WTC11 (cell line): ENCODE data around the gene GPR176. TPM values are rescaled to one million over a fixed set of nuclear protein-coding genes. Genes with fewer than 3 reads are reported as not detected.
A peak's percentile ranks its signal among the peaks of the same experiment; 100 is the strongest.

Experiments used
- ATAC-seq: fragments of 200-7000 bp; cut with Tn5 transposase; 2 replicates; pipeline ENCODE4 v1.10.0; 2021; ENCODE audit warnings: mild to moderate bottlenecking, moderate library complexity
- CTCF ChIA-PET: fragments of 300-600 bp; sonication (Branson Sonifier 250); formaldehyde crosslinking; loops from one replicate; lab custom pipeline; 2021; ENCODE audit warnings: antibody characterized with exemption; lab: Charles Lee
- POLR2A ChIA-PET: fragments of 350-600 bp; sonication (Branson Sonifier 250); formaldehyde crosslinking; loops from one replicate; lab custom pipeline; 2021; ENCODE audit warnings: antibody characterized with exemption; lab: Charles Lee
- DNase-seq: peaks from one replicate; pipeline ENCODE4 v3.0.0; 2021; ENCODE audit warnings: low spot score
- H3K27ac Mint-ChIP-seq: 2 replicates; pipeline ENCODE4 v1.8.0; 2021; ENCODE audit warnings: mixed read lengths
- H3K27me3 Mint-ChIP-seq: 2 replicates; pipeline ENCODE4 v1.8.0; 2021; ENCODE audit warnings: low read depth, mild to moderate bottlenecking, moderate library complexity, mixed read lengths
- H3K36me3 Mint-ChIP-seq: 2 replicates; pipeline ENCODE4 v1.8.0; 2021; ENCODE audit warnings: mixed read lengths
- H3K4me1 Mint-ChIP-seq: 2 replicates; pipeline ENCODE4 v1.8.0; 2022; ENCODE audit warnings: mixed read lengths
- H3K4me3 Mint-ChIP-seq: 2 replicates; pipeline ENCODE4 v1.8.0; 2021; ENCODE audit warnings: mild to moderate bottlenecking, moderate library complexity, mixed read lengths
- H3K9me3 Mint-ChIP-seq: 2 replicates; pipeline ENCODE4 v1.8.0; 2021; ENCODE audit warnings: mixed read lengths
- ARID4B ChIP-seq: sonication (generic); formaldehyde crosslinking; IDR thresholded peaks from 2 replicates; pipeline ENCODE4 v1.8.0; 2023; ENCODE audit warnings: missing genetic modification reagents, mild to moderate bottlenecking, borderline replicate concordance
- CREB1 ChIP-seq: sonication (generic); formaldehyde crosslinking; IDR thresholded peaks from 2 replicates; pipeline ENCODE4 v1.8.0; 2023; ENCODE audit warnings: mild to moderate bottlenecking, missing genetic modification reagents
- CTCF ChIP-seq: fragments of 200-600 bp; IDR thresholded peaks from 2 replicates; pipeline ENCODE4 v1.8.0; 2022; ENCODE audit warnings: antibody characterized with exemption
- E2F1 ChIP-seq: sonication (generic); formaldehyde crosslinking; IDR thresholded peaks from 2 replicates; pipeline ENCODE4 v1.8.0; 2022; ENCODE audit warnings: mild to moderate bottlenecking, missing genetic modification reagents
- ESRRA ChIP-seq: sonication (generic); formaldehyde crosslinking; IDR thresholded peaks from 2 replicates; pipeline ENCODE4 v1.8.1; 2022; ENCODE audit warnings: mild to moderate bottlenecking, missing genetic modification reagents, borderline replicate concordance
- ETV6 ChIP-seq: sonication (generic); formaldehyde crosslinking; IDR thresholded peaks from 2 replicates; pipeline ENCODE4 v1.8.1; 2022; ENCODE audit warnings: mild to moderate bottlenecking, missing genetic modification reagents
- GRHL2 ChIP-seq: fragments of 250-450 bp; sonication (Bioruptor Pico); IDR thresholded peaks from 2 replicates; pipeline ENCODE4 v1.8.0; 2022; ENCODE audit warnings: mild to moderate bottlenecking, moderate library complexity; ENCODE audit not compliant: insufficient replicate concordance, severe bottlenecking
- JUN ChIP-seq: sonication (generic); formaldehyde crosslinking; IDR thresholded peaks from 2 replicates; pipeline ENCODE4 v1.8.0; 2023; ENCODE audit warnings: mild to moderate bottlenecking, missing genetic modification reagents
- MAX ChIP-seq: sonication (generic); formaldehyde crosslinking; IDR thresholded peaks from 2 replicates; pipeline ENCODE4 v1.8.0; 2022; ENCODE audit warnings: mild to moderate bottlenecking, missing genetic modification reagents
- MLX ChIP-seq: sonication (generic); formaldehyde crosslinking; IDR thresholded peaks from 2 replicates; pipeline ENCODE4 v1.8.1; 2023; ENCODE audit warnings: mild to moderate bottlenecking, missing genetic modification reagents, moderate library complexity
- NR3C1 ChIP-seq: sonication (generic); formaldehyde crosslinking; conservative IDR thresholded peaks from 2 replicates; pipeline ENCODE4 v1.8.1; 2023; ENCODE audit warnings: low read depth, mild to moderate bottlenecking, missing genetic modification reagents
- OVOL2 ChIP-seq: fragments of 250-450 bp; sonication (Bioruptor Pico); IDR thresholded peaks from 2 replicates; pipeline ENCODE4 v1.9.0; 2021; ENCODE audit warnings: mild to moderate bottlenecking, borderline replicate concordance
- SP1 ChIP-seq: sonication (generic); formaldehyde crosslinking; conservative IDR thresholded peaks from 2 replicates; pipeline ENCODE4 v1.8.1; 2022; ENCODE audit warnings: missing genetic modification reagents
- TEAD1 ChIP-seq: sonication (generic); formaldehyde crosslinking; IDR thresholded peaks from 2 replicates; pipeline ENCODE4 v1.8.0; 2022; ENCODE audit warnings: mild to moderate bottlenecking, missing genetic modification reagents
- USF1 ChIP-seq: sonication (generic); formaldehyde crosslinking; IDR thresholded peaks from 2 replicates; pipeline ENCODE4 v1.8.0; 2022; ENCODE audit warnings: mild to moderate bottlenecking, missing genetic modification reagents
- ZNF263 ChIP-seq: sonication (generic); formaldehyde crosslinking; IDR thresholded peaks from 2 replicates; pipeline ENCODE4 v1.8.1; 2022; ENCODE audit warnings: low read depth, mild to moderate bottlenecking, moderate library complexity, missing genetic modification reagents
- ZNF281 ChIP-seq: sonication (generic); formaldehyde crosslinking; IDR thresholded peaks from 2 replicates; pipeline ENCODE4 v1.8.0; 2023; ENCODE audit warnings: mild to moderate bottlenecking, missing genetic modification reagents
- ZNF396 ChIP-seq: fragments of 250-450 bp; sonication (Bioruptor Pico); IDR thresholded peaks from 2 replicates; pipeline ENCODE4 v1.8.0; 2021; ENCODE audit warnings: mild to moderate bottlenecking, moderate library complexity, borderline replicate concordance
- ZNF416 ChIP-seq: fragments of 250-450 bp; sonication (Bioruptor Pico); IDR thresholded peaks from 2 replicates; pipeline ENCODE4 v1.9.0; 2021; ENCODE audit warnings: mild to moderate bottlenecking, inconsistent platforms
- ZSCAN18 ChIP-seq: fragments of 250-450 bp; sonication (Bioruptor Pico); IDR thresholded peaks from 2 replicates; pipeline ENCODE4 v2.1.2; 2022; ENCODE audit warnings: mild to moderate bottlenecking, moderate library complexity
- total RNA-seq: library from RNA; stranded (reverse); gene quantifications from 3 replicates; pipeline ENCODE4 v1.2.3, GENCODE V29; 2021

Gene GPR176
- total RNA-seq, 1 experiment from 2014 or later = 117 TPM

GRCh38 chr15:39783244-39783820, 136.7 kb downstream of the GPR176 start:
- H3K27ac Mint-ChIP-seq = peak overlapping the region; percentile 51
- DNase-seq (no peak), ATAC-seq (no peak)
- CTCF ChIA-PET = interaction anchor here (0.5 to 1.9 kb wide), 6 partner anchors 27 to 1147 kb away, joined by 3 to 12 read pairs (median 3); no protein-coding TSS in a partner anchor
- POLR2A ChIA-PET = interaction anchor here (1.2 kb wide), 1 partner anchor 140 kb away, joined by 3 read pairs; no protein-coding TSS in a partner anchor
- peak overlapping the region; percentile 79 for H3K4me3 Mint-ChIP-seq
- peaks cover 55% of the 10 kb centered on the region for H3K4me1 Mint-ChIP-seq
- H3K27me3 Mint-ChIP-seq = no peaks in the 10 kb centered on the region
- no peaks in the 10 kb centered on the region for H3K36me3 Mint-ChIP-seq
- TF ChIP-seq E2F1 (CRISPR knock-in tag) = no peak
- TF ChIP-seq ZNF281 (CRISPR knock-in tag) = no peak
- no peak for TF ChIP-seq ETV6 (CRISPR knock-in tag)
- TF ChIP-seq ARID4B (CRISPR knock-in tag) = no peak
- no peak for TF ChIP-seq MLX (CRISPR knock-in tag)
- no peak for TF ChIP-seq GRHL2 (CRISPR knock-in tag)
- TF ChIP-seq ZSCAN18 (CRISPR knock-in tag) = no peak
- no peak for TF ChIP-seq MAX (CRISPR knock-in tag)
- TF ChIP-seq JUN (CRISPR knock-in tag) = no peak
- TF ChIP-seq CREB1 (CRISPR knock-in tag) = no peak
- TF ChIP-seq ZNF396 = no peak
- TF ChIP-seq OVOL2 (CRISPR knock-in tag) = no peak
- TF ChIP-seq ZNF416 (CRISPR knock-in tag) = no peak
- no peak for TF ChIP-seq CTCF
- TF ChIP-seq NR3C1 (CRISPR knock-in tag) = no peak
- TF ChIP-seq SP1 = no peak
- no peak for TF ChIP-seq TEAD1 (CRISPR knock-in tag)
- TF ChIP-seq USF1 (CRISPR knock-in tag) = no peak
- TF ChIP-seq ZNF263 = no peak
- no peak for TF ChIP-seq ESRRA
- peaks cover 8% of the 10 kb centered on the region for H3K9me3 Mint-ChIP-seq
